ENCODE results near the gene SLC30A10. TPM values are rescaled to one million over a fixed set of nuclear protein-coding genes. Genes with fewer than 3 reads are reported as not detected.
"Not testable (repeated sequence)": the region's sequence is repeated elsewhere in the genome, so short reads cannot be mapped to it uniquely, and the experiment has no call there.

Gene SLC30A10
- total RNA-seq, 2 experiments from 2014 or later, result not detected

GRCh38 chr1:219898375-219898774, 30.0 kb downstream of the SLC30A10 start:
- Mint-ChIP-seq H3K4me1 (ENCODE audit: low read depth) (no peaks in the 10 kb centered on the region), H3K9me3 (peaks cover 2% of the 10 kb centered on the region), H3K36me3 (ENCODE audit: low read depth) (no peaks in the 10 kb centered on the region), H3K27me3 (no peaks in the 10 kb centered on the region), H3K4me3 (no peak overlapping the region), H3K27ac (no peak overlapping the region)
- ATAC-seq (ENCODE audit: poor library complexity), result no peak
- Histone ChIP-seq H3K36me3 (ENCODE audit: insufficient read depth, low read length) (no peaks in the 10 kb centered on the region), H3K27me3 (ENCODE audit: control insufficient read depth in 1 of 2, insufficient read depth in 2 of 2, low read length in 2 of 2) (no peaks in the 10 kb centered on the region), H3K4me3 (ENCODE audit: low read length) (no peak overlapping the region), H3K4me1 (ENCODE audit: insufficient read depth, low read length) (no peaks in the 10 kb centered on the region), H3K27ac (ENCODE audit: low read depth in 1 of 2, low read length in 2 of 2) (no peak overlapping the region), H3K9me3 (ENCODE audit: control insufficient read depth in 1 of 2, insufficient read depth in 1 of 2, low read length in 2 of 2) (no peaks in the 10 kb centered on the region)
- intact Hi-C loops (cut with DNase I, micrococcal nuclease), result no loop called here
- ChIA-PET POLR2A (no interaction called here), CTCF (no interaction called here)
- TF ChIP-seq, protein P1, sequence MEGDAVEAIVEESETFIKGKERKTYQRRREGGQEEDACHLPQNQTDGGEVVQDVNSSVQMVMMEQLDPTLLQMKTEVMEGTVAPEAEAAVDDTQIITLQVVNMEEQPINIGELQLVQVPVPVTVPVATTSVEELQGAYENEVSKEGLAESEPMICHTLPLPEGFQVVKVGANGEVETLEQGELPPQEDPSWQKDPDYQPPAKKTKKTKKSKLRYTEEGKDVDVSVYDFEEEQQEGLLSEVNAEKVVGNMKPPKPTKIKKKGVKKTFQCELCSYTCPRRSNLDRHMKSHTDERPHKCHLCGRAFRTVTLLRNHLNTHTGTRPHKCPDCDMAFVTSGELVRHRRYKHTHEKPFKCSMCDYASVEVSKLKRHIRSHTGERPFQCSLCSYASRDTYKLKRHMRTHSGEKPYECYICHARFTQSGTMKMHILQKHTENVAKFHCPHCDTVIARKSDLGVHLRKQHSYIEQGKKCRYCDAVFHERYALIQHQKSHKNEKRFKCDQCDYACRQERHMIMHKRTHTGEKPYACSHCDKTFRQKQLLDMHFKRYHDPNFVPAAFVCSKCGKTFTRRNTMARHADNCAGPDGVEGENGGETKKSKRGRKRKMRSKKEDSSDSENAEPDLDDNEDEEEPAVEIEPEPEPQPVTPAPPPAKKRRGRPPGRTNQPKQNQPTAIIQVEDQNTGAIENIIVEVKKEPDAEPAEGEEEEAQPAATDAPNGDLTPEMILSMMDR (IDR thresholded peaks at IDR 0.05), result no peak
- DNase-seq, result no peak

DNA sequence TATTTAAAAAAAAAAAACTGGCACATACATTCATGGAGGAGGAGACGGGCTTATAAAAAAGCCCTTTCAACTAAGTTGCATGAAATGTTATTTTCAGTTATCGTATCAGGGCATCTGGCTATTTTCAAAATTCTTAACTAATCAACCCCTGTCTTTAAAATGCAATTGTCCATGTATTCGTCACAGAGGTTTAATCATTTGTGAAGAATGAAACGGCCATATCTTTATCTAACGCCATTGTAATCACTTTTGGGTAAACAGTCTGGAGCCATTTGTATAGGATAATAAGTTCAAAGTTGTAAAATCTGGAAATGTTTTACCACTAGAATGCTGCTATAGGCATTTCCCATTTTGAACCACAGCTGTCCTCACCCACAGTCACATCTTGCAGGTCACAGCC, 30.4 kb downstream of the SLC30A10 start:
- ChIA-PET POLR2A (no interaction called here), CTCF (no interaction called here)
- no peaks in the 10 kb centered on the region for H3K9me3 ChIP-seq (ENCODE audit: control insufficient read depth in 1 of 2, insufficient read depth in 1 of 2, low read length in 2 of 2)
- no peaks in the 10 kb centered on the region for H3K36me3 ChIP-seq (ENCODE audit: insufficient read depth, low read length)
- H3K9me3 Mint-ChIP-seq, result peaks cover 2% of the 10 kb centered on the region
- no peaks in the 10 kb centered on the region for H3K27me3 ChIP-seq (ENCODE audit: control insufficient read depth in 1 of 2, insufficient read depth in 2 of 2, low read length in 2 of 2)
- no peaks in the 10 kb centered on the region for H3K36me3 Mint-ChIP-seq (ENCODE audit: low read depth)
- no peak overlapping the region for H3K27ac Mint-ChIP-seq
- no peak for ATAC-seq (ENCODE audit: poor library complexity)
- no peaks in the 10 kb centered on the region for H3K27me3 Mint-ChIP-seq
- no peaks in the 10 kb centered on the region for H3K4me1 Mint-ChIP-seq (ENCODE audit: low read depth)
- no peak overlapping the region for H3K4me3 ChIP-seq (ENCODE audit: low read length)
- H3K4me1 ChIP-seq (ENCODE audit: insufficient read depth, low read length), result no peaks in the 10 kb centered on the region
- no peak overlapping the region for H3K27ac ChIP-seq (ENCODE audit: low read depth in 1 of 2, low read length in 2 of 2)
- DNase-seq, result no peak
- TF ChIP-seq, protein P1 (IDR thresholded peaks at IDR 0.05), result no peak
- H3K4me3 Mint-ChIP-seq, result no peak overlapping the region
- intact Hi-C loops (cut with DNase I, micrococcal nuclease), result no loop called here

GRCh38 chr1:219892271-219892670, 36.1 kb downstream of the SLC30A10 start:
- ATAC-seq (ENCODE audit: poor library complexity), result not testable (repeated sequence)

DNA sequence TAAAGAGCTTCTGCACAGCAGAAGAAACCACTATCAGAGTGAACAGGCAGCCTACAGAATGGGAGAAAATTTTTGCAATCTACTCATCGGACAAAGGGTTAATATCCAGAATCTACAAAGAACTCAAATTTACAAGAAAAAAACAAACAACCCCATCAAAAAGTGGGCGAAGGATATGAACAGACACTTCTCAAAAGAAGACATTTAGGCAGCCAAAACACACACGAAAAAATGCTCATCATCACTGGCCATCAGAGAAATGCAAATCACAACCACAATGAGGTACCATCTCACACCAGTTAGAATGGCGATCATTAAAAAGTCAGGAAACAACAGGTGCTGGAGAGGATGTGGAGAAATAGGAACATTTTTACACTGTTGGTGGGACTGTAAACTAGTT, 36.5 kb downstream of the SLC30A10 start:
- H3K27ac Mint-ChIP-seq; H3K9me3 ChIP-seq (ENCODE audit: control insufficient read depth in 1 of 2, insufficient read depth in 1 of 2, low read length in 2 of 2); H3K36me3 ChIP-seq (ENCODE audit: insufficient read depth, low read length); H3K27me3 ChIP-seq (ENCODE audit: control insufficient read depth in 1 of 2, insufficient read depth in 2 of 2, low read length in 2 of 2); CTCF ChIA-PET; H3K27me3 Mint-ChIP-seq; H3K27ac ChIP-seq (ENCODE audit: low read depth in 1 of 2, low read length in 2 of 2); H3K9me3 Mint-ChIP-seq; POLR2A ChIA-PET; H3K4me1 Mint-ChIP-seq (ENCODE audit: low read depth); intact Hi-C loops (cut with DNase I, micrococcal nuclease); H3K4me3 Mint-ChIP-seq; H3K4me1 ChIP-seq (ENCODE audit: insufficient read depth, low read length); DNase-seq; ATAC-seq (ENCODE audit: poor library complexity); H3K36me3 Mint-ChIP-seq (ENCODE audit: low read depth); H3K4me3 ChIP-seq (ENCODE audit: low read length): not testable (repeated sequence)

More at GRCh38 chr1:219892271-219892670, 36.1 kb downstream of the SLC30A10 start:
- H3K9me3 Mint-ChIP-seq; H3K4me3 Mint-ChIP-seq; H3K4me1 ChIP-seq (ENCODE audit: insufficient read depth, low read length); POLR2A ChIA-PET; H3K4me3 ChIP-seq (ENCODE audit: low read length); H3K27me3 Mint-ChIP-seq; H3K36me3 ChIP-seq (ENCODE audit: insufficient read depth, low read length); H3K27ac Mint-ChIP-seq; DNase-seq; H3K4me1 Mint-ChIP-seq (ENCODE audit: low read depth); CTCF ChIA-PET; H3K27me3 ChIP-seq (ENCODE audit: control insufficient read depth in 1 of 2, insufficient read depth in 2 of 2, low read length in 2 of 2); H3K9me3 ChIP-seq (ENCODE audit: control insufficient read depth in 1 of 2, insufficient read depth in 1 of 2, low read length in 2 of 2); H3K27ac ChIP-seq (ENCODE audit: low read depth in 1 of 2, low read length in 2 of 2); intact Hi-C loops (cut with DNase I, micrococcal nuclease); H3K36me3 Mint-ChIP-seq (ENCODE audit: low read depth): not testable (repeated sequence)

DNA sequence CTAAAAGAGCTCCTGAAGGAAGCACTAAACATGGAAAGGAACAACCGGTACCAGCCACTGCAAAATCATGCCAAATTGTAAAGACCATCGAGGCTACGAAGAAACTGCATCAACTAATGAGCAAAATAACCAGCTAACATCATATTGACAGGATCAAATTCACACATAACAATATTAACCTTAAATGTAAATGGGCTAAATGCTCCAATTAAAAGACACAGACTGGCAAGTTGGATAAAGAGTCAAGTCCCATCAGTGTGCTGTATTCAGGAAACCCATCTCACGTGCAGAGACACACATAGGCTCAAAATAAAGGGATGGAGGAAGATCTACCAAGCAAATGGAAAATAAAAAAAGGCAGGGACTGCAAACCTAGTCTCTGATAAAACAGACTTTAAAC, 39.7 kb downstream of the SLC30A10 start:
- CTCF ChIA-PET; DNase-seq; H3K27ac Mint-ChIP-seq; H3K27me3 ChIP-seq (ENCODE audit: control insufficient read depth in 1 of 2, insufficient read depth in 2 of 2, low read length in 2 of 2); H3K4me1 Mint-ChIP-seq (ENCODE audit: low read depth); H3K4me3 ChIP-seq (ENCODE audit: low read length); H3K9me3 Mint-ChIP-seq; POLR2A ChIA-PET; intact Hi-C loops (cut with DNase I, micrococcal nuclease); H3K9me3 ChIP-seq (ENCODE audit: control insufficient read depth in 1 of 2, insufficient read depth in 1 of 2, low read length in 2 of 2); H3K36me3 ChIP-seq (ENCODE audit: insufficient read depth, low read length); ATAC-seq (ENCODE audit: poor library complexity); H3K4me1 ChIP-seq (ENCODE audit: insufficient read depth, low read length); H3K4me3 Mint-ChIP-seq; H3K36me3 Mint-ChIP-seq (ENCODE audit: low read depth); H3K27ac ChIP-seq (ENCODE audit: low read depth in 1 of 2, low read length in 2 of 2): not testable (repeated sequence)
- H3K27me3 Mint-ChIP-seq, result peaks cover 24% of the 10 kb centered on the region

Measured in CD4-positive, alpha-beta T cell (primary cell).